Measurements from ENCODE around the gene SLC8A3. TPM values are rescaled to one million over a fixed set of nuclear protein-coding genes. Genes with fewer than 3 reads are reported as not detected.

SLC8A3 gene
- total and polyA plus RNA-seq, 10 of the 15 experiments (the other 5 are each of a cell fraction or from before 2014, with no cell fraction given), result 0.04 to 0.17 (median 0.13) TPM; not detected in 3

DNA sequence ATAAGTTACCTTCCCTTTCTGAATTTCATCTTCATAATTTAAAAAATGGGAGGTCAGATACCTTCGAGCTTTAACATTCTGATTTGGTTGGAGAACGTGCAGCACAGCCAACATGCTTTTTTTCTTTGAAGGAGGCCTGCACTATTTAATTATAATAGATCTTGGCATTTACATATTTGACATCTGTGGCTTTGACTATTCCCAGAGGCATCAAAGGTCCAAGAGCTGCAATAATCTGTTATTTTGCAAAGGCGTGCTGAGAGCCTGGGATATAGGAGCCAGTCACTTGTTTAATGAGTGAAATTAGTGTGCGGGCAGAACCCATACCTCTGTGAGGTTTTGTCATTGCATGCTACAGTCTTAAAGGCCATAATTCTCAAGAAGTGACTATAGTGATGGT is 26.4 kb downstream of the SLC8A3 start:
- H3K27ac ChIP-seq (ENCODE audit: control insufficient read depth, insufficient read depth), result no peak overlapping the region
- ChIA-PET SMC1A (ENCODE audit: uncharacterized antibody, unreplicated experiment) (no interaction called here), CTCF (no interaction called here), RAD21 (ENCODE audit: unreplicated experiment) (no interaction called here), POLR2A (no interaction called here)
- in situ Hi-C loops (cut with MboI) (no loop called here), intact Hi-C loops (cut with micrococcal nuclease; ENCODE audit: unreplicated experiment) (no loop called here)
- no peaks in the 10 kb centered on the region for H4K20me1 ChIP-seq (ENCODE audit: control insufficient read depth, insufficient read depth)
- FAIRE-seq (no peak), ATAC-seq (no peak), DNase-seq (ENCODE audit: low read depth, low spot score) (no peak)
- no peak overlapping the region for H3K4me3 ChIP-seq
- no peaks in the 10 kb centered on the region for H3K36me3 ChIP-seq (ENCODE audit: control insufficient read depth in 2 of 2, insufficient read depth in 2 of 2, low read length in 1 of 2)
- H3K4me2 ChIP-seq (ENCODE audit: control insufficient read depth, insufficient read depth), result no peak overlapping the region
- no peaks in the 10 kb centered on the region for H3K9me3 ChIP-seq (replicated peaks; ENCODE audit: control insufficient read depth, insufficient read depth, low read length)
- no peaks in the 10 kb centered on the region for H3K79me2 ChIP-seq (ENCODE audit: control insufficient read depth, insufficient read depth, low read length)
- no peaks in the 10 kb centered on the region for H3K4me1 ChIP-seq (ENCODE audit: control insufficient read depth, insufficient read depth, low read length)
- TF ChIP-seq TCF7 (IDR thresholded peaks at IDR 0.05; ENCODE audit: borderline replicate concordance) (no peak), ZNF217 (IDR thresholded peaks at IDR 0.05) (no peak)
- TF ChIP-seq, protein P1, sequence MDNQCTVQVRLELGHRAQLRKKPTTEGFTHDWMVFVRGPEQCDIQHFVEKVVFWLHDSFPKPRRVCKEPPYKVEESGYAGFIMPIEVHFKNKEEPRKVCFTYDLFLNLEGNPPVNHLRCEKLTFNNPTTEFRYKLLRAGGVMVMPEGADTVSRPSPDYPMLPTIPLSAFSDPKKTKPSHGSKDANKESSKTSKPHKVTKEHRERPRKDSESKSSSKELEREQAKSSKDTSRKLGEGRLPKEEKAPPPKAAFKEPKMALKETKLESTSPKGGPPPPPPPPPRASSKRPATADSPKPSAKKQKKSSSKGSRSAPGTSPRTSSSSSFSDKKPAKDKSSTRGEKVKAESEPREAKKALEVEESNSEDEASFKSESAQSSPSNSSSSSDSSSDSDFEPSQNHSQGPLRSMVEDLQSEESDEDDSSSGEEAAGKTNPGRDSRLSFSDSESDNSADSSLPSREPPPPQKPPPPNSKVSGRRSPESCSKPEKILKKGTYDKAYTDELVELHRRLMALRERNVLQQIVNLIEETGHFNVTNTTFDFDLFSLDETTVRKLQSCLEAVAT (IDR thresholded peaks at IDR 0.05), result no peak
- H3K27me3 ChIP-seq (replicated peaks in 1 of 2; ENCODE audit: control insufficient read depth in 2 of 2, insufficient read depth in 2 of 2, low read length in 1 of 2), result peaks cover 0 to 3% of the 10 kb centered on the region in 2 experiments; a peak in 1 of 4 replicates
- WGBS (ENCODE audit: insufficient coverage, insufficient replicate concordance, low lambda C conversion rate, missing lambda C conversion rate), result 54% methylated on average over 4 of the region's 4 CpGs
- no TSS peak for BruUV-seq (replicated peaks)
- H3K9ac ChIP-seq (ENCODE audit: control insufficient read depth, insufficient read depth, low read length), result no peak overlapping the region
- no peak overlapping the region for H2AFZ ChIP-seq (ENCODE audit: control insufficient read depth, low read depth, low read length)

DNA sequence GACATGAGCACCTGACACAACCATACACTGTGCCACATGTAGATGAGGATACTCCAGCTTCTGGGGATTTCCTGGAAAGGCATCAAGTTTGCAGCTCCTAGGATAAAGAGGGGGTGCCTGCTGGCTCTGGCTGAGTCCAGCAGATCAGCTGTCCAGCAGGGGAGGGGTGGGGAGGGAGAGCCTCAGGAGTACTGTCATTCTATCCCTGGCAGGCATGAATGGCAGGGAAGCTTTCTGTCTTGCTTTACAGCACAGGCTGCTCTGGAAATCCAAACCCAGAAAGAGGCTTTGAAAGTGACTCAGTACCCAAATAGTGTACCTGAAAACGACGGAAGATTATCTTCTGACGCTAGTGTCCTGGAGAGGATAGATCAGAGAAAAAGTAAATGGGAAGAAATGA is 32.2 kb downstream of the SLC8A3 start:
- no peaks in the 10 kb centered on the region; a peak in 1 of 4 replicates for H3K27me3 ChIP-seq (replicated peaks in 1 of 2; ENCODE audit: control insufficient read depth in 2 of 2, insufficient read depth in 2 of 2, low read length in 1 of 2)
- H3K36me3 ChIP-seq (ENCODE audit: control insufficient read depth in 2 of 2, insufficient read depth in 2 of 2, low read length in 1 of 2), result no peaks in the 10 kb centered on the region
- SMC1A ChIA-PET (ENCODE audit: uncharacterized antibody, unreplicated experiment), result no interaction called here
- no peaks in the 10 kb centered on the region for H3K4me1 ChIP-seq (ENCODE audit: control insufficient read depth, insufficient read depth, low read length)
- H3K9ac ChIP-seq (ENCODE audit: control insufficient read depth, insufficient read depth, low read length), result no peak overlapping the region
- H3K27ac ChIP-seq (ENCODE audit: control insufficient read depth, insufficient read depth), result no peak overlapping the region
- no peaks in the 10 kb centered on the region for H3K79me2 ChIP-seq (ENCODE audit: control insufficient read depth, insufficient read depth, low read length)
- 73% methylated on average over 3 of the region's 3 CpGs for WGBS (ENCODE audit: insufficient coverage, insufficient replicate concordance, low lambda C conversion rate, missing lambda C conversion rate)
- RAD21 ChIA-PET (ENCODE audit: unreplicated experiment), result no interaction called here
- H3K4me3 ChIP-seq, result no peak overlapping the region
- TF ChIP-seq TCF7 (IDR thresholded peaks at IDR 0.05; ENCODE audit: borderline replicate concordance) (no peak), FOS (IDR thresholded peaks at IDR 0.05; ENCODE audit: borderline replicate concordance, extremely low read depth, insufficient read length) (no peak), HDAC2 (IDR thresholded peaks at IDR 0.05) (no peak), YBX1 (IDR thresholded peaks at IDR 0.05) (no peak), MTA2 (IDR thresholded peaks at IDR 0.05; ENCODE audit: low read depth) (no peak), IKZF1 (conservative IDR thresholded peaks at IDR 0.05) (no peak), ZNF384 (IDR thresholded peaks at IDR 0.05; ENCODE audit: borderline replicate concordance, low read depth, low read length) (no peak), CBX3 (IDR thresholded peaks at IDR 0.05; ENCODE audit: borderline replicate concordance, low read depth) (no peak), MYB (IDR thresholded peaks at IDR 0.05; ENCODE audit: borderline replicate concordance, low read depth, low read length) (no peak), ZBED1 (IDR thresholded peaks at IDR 0.05; ENCODE audit: borderline replicate concordance) (no peak), JUND (IDR thresholded peaks at IDR 0.05; ENCODE audit: low read depth, low read length) (no peak)
- TF ChIP-seq, protein P2, sequence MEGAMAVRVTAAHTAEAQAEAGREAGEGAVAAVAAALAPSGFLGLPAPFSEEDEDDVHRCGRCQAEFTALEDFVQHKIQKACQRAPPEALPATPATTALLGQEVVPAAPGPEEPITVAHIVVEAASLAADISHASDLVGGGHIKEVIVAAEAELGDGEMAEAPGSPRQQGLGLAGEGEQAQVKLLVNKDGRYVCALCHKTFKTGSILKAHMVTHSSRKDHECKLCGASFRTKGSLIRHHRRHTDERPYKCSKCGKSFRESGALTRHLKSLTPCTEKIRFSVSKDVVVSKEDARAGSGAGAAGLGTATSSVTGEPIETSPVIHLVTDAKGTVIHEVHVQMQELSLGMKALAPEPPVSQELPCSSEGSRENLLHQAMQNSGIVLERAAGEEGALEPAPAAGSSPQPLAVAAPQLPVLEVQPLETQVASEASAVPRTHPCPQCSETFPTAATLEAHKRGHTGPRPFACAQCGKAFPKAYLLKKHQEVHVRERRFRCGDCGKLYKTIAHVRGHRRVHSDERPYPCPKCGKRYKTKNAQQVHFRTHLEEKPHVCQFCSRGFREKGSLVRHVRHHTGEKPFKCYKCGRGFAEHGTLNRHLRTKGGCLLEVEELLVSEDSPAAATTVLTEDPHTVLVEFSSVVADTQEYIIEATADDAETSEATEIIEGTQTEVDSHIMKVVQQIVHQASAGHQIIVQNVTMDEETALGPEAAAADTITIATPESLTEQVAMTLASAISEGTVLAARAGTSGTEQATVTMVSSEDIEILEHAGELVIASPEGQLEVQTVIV (IDR thresholded peaks at IDR 0.05; ENCODE audit: borderline replicate concordance, partially characterized antibody), result no peak
- FAIRE-seq (no peak), DNase-seq (ENCODE audit: low read depth, low spot score) (no peak), ATAC-seq (no peak)
- H4K20me1 ChIP-seq (ENCODE audit: control insufficient read depth, insufficient read depth), result no peaks in the 10 kb centered on the region
- CTCF ChIA-PET, result interaction anchor here (1.0 kb wide), 1 partner anchor 279 kb away, joined by 3 read pairs; no protein-coding TSS in a partner anchor
- in situ Hi-C loops (cut with MboI), result no loop called here
- intact Hi-C loops (cut with micrococcal nuclease; ENCODE audit: unreplicated experiment), result no loop called here
- POLR2A ChIA-PET, result interaction anchor here (0.5 kb wide), 1 partner anchor 18 kb away, joined by 5 read pairs; no protein-coding TSS in a partner anchor
- no TSS peak for BruUV-seq (replicated peaks)
- H2AFZ ChIP-seq (ENCODE audit: control insufficient read depth, low read depth, low read length), result no peak overlapping the region
- H3K4me2 ChIP-seq (ENCODE audit: control insufficient read depth, insufficient read depth), result no peak overlapping the region
- no peaks in the 10 kb centered on the region for H3K9me3 ChIP-seq (replicated peaks; ENCODE audit: control insufficient read depth, insufficient read depth, low read length)
